HG03066 (cell line): Measurements from ENCODE around the gene KCNT2.

Experiments used
- ATAC-seq: cut with Tn5 transposase; IDR thresholded peaks from one replicate; pipeline ENCODE4 v1.9.1; 2021; ENCODE audit warnings: low read depth; ENCODE audit not compliant: unreplicated experiment

The KCNT2 gene

DNA sequence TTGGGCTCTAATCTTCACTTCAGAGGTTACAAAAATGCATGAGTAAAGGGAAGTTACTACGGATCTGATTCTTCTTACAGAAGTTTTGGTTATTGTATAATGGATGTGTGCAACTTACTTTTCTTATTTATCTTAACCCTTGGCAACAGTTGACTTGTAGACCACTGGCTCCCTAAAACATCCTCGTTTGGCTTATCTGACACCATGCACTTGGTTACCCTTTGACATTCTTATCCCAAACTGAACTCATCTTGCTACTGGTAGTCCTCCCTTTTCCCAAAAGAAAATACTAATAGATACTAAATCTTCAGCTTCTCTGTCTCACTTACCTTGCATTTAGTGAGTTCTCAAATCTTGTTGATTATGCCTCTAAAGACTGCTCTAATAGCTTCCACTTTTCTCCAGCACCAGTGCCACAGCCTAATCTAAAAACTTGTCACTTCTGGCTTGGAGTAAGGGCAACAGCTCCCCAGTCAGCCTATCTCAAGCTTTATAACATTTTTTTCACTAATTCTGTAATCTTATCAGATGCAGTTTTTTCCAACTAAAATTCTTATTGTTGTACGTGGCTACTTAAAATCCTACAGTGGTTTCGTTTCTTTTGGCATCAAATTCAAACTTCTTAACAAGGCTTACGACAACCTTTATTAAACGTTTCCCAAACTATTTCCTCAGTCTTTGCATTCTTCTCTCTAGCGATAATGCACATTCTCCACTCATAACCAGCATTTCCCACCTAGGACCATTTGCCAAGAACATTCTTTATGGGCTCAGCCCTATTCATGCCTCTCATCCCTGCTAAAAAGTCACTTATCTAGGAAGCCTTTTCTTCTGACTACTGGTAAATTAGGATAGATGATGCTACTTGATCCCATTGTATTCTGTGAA lies 204.2 kb downstream of the KCNT2 start:
- no peak for ATAC-seq

DNA sequence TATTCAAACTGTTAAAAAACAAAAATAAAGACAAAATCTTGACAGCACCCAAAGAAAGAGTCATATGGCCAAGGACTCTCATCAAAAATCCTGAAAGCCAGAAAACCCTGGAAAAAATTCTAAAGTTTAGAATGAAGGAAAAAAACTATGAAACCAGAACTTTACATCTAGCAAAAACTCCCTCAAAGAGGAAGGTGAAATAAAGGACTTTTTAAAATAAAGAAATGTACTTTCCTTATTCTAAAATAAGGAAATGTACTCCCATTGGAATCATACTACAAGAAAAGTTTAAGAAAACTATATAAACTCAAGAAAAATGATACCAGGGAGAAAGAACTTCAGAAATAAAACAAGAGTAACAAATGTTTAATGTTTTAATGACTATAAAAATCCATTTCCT lies 206.3 kb downstream of the KCNT2 start:
- ATAC-seq, result no peak

DNA sequence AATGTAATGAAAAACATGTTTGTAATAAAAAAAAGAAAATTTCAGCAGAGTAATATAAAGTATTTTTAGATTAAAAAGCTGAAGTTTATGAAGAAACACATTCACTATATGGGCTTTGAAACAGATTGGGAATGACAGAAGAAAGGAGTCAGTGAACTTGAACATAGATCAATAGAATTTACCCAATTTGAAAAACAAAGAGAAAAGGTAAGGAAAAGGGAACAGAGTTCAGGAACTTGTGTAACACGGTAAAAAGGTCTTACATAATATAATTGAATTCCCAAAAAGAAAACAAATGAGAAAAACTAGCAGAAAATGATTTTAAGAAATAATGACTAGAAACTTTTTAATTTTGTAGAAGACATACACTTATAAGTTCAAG lies 206.8 kb downstream of the KCNT2 start:
- no peak for ATAC-seq

DNA sequence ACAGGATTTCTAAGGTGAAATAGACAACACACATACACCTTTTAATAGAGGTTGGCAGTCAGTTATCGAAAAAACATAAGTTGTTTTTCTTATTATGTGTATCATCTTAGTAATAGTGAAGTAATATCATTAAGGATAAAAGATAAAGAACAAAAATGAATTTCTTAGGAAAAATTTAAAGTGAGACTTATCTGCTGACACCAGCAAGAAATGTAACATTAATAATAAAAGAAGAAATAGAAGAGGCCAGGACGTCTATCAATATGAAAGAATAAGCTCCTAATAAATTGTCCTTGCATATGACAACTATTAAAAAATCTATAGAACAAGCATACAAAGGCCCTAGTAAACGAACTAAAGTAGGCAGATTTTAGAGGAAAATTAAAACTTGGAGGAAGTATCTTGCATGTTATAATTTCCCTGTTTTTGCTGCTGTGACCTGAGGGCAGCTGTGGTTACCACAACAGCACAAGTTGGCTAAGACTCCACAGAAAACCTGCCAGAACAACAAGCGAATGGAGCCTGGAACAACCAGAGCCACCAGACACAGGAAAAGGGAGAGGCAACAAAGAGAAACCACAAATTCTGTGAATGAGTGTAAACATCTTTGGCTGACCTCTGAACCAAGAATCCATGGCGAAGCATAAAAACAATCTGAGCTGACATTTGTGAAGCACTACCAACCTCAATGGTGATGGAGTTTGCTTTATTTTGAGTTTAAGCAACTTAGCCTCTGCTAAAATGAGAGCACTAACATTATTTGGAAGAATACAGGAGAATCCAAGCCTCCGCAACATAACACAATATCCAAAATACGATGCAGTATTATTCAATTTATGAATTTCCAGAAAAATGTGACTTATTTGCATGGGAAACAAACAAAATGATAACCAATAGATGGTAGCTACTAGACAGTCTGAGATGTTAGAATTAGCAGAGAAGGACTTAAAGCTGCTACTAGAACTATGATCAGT lies 207.5 kb downstream of the KCNT2 start:
- no peak for ATAC-seq

DNA sequence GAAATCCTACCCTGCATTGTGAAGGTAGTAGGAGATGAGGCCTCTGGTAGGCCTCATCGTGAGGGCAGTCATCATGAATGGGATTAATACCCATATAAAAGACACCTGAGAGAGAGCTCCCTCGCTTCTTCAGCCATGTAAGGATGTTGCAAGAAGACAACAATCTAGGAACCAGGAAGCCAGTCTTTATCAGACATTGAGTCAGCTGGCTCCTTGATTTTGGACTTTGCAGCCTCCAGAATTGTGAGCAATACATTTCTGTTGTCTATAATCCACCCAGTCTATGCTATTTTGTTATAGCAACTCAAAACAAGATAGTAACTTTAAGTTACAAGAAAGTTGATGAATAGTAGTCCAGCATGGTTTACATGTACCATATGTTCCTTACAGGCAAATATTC lies 208.5 kb downstream of the KCNT2 start:
- ATAC-seq, result no peak

DNA sequence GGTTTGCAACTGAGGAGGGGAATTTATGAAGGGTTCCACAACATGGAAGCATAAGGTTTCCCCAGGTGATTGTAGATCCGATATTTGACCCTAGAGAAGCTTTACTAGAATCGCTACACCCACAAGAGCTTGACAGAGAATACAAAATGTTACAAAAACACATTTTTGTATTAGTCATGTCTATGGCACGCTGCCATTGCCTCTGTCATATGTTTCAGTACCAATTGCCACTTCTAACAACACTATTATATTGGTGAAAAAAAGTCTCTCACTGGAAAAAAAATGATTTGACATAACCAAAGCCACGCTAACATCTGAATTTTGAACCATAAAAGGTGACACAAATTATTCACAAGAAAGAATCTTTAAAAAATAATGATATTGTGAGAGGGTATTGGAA lies 214.5 kb downstream of the KCNT2 start:
- ATAC-seq, result no peak

DNA sequence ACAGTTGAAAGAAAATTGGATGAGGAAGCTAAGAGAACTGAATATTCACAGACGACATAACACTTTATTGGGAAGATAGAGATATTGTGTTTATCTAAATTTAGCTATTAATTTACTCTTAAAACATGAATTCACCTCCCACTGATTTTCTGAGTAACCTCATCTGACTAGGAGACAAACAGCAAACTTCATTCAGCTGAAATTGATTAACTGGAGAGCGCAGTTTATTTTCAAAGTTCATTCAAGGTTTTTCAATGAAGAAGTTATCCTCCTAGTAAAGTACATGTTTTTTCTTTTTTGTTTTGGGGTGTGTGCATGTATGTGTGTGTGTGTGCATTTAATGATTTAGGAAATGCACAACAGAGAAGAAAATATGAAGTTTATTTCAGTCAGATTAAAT lies 215.0 kb downstream of the KCNT2 start:
- no peak for ATAC-seq

DNA sequence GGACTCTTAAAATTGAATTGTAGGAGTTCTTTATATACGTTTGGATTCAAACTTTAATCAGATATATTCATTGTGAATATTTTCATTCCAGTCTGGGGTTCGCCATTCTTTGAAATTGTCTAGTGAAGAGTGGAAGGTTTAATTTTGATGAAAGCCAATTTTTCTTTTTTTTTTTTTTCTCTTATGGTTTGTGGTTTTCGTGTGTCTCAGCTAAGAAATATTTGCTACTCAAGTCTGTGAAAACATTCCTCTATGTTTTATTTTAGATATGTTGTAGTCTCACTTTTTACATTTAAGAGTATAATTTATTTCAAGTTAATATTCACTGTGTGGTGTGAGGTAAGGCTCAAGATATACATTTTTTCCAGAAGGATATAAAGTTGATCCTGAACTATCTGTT lies 220.5 kb downstream of the KCNT2 start:
- no peak for ATAC-seq

DNA sequence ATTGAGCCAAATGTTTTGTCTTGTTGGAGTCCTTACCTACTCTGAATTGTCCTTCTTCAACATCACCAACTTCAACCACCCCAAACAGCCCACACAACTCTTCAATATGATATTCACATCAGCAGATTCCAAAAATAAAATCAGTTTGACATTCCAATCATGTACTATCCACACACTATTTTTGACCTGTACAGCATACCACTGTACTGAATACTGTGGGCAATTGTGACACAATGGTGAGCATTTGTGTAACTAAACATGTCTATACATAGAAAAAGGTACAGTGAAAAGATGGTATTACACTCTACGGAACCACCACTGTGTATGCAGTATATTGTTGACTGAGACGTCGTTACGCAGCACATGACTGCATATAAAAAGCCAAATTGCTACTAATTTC lies 223.1 kb downstream of the KCNT2 start:
- no peak for ATAC-seq

DNA sequence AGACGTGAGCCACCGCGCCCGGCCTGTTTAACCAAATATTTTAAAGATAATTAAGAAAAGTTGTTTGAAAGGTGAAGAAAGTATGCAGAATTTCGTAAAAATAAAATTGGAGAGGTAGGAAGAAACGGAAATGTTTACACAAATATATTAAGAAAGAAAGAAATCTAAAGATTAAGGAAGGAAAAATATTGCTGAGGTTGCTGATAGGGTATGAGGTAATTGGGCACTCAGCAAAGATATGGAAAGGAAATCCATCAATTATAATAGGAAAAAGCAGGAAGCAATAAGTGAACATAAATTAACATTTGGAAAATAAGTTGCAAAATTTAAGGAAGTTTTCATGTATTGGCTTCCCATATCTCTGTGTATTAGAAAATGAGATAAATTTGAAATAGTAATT lies 225.9 kb downstream of the KCNT2 start:
- no peak for ATAC-seq

DNA sequence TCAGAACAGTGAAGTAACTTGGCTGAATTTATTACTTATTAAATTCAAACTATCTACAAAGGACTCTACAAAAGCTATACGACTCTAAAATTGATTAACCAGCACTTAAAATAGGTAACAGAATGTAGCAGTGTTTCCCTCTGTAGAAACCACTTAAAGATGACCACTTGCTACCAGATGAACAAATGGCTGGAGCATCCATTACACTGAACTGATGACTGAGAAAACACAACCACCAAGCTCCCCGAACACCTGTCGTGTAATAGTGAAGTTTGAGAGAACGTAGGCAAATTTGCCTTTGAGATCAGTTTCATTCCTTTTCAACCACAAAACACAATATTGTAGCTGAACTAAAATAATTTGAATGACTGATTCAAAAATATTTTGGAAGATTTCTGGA lies 226.7 kb downstream of the KCNT2 start:
- ATAC-seq, result no peak

DNA sequence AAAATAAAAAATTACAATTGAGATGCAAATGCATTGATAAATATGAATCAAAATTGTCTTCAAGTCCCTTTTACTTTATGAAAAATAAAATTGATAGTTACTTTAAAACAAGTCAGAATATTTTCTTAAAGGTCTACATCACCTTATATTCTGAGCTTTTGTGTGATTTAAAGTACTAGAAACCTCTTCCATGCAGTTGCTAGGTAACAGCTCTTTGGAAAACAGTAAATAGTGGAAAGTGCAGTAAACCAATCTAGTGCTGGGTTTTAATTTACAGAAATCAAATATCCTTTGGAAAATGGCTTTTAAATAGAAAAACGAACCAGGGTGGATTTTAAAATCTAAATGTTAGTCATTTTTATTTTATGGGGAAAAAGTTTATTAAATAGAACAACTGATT lies 227.9 kb downstream of the KCNT2 start:
- no peak for ATAC-seq

DNA sequence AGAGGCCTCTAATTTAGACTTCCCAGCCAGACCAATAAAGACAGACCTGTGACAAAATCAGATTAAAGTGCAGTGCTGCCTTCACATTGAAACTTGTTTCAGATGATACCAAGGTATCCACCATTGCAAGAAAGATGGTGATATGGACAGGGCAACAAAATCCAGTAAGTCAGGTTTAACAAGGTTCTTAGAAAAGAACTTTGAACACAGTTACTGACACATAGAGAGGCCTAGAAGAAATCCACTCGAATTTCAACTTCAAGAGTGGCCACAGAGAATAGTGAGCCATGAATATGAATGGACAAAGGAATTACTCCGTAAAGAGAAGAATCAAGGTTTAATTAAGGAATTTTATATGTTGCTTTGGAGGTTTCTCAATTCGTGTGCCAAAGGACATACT lies 230.4 kb downstream of the KCNT2 start:
- no peak for ATAC-seq

DNA sequence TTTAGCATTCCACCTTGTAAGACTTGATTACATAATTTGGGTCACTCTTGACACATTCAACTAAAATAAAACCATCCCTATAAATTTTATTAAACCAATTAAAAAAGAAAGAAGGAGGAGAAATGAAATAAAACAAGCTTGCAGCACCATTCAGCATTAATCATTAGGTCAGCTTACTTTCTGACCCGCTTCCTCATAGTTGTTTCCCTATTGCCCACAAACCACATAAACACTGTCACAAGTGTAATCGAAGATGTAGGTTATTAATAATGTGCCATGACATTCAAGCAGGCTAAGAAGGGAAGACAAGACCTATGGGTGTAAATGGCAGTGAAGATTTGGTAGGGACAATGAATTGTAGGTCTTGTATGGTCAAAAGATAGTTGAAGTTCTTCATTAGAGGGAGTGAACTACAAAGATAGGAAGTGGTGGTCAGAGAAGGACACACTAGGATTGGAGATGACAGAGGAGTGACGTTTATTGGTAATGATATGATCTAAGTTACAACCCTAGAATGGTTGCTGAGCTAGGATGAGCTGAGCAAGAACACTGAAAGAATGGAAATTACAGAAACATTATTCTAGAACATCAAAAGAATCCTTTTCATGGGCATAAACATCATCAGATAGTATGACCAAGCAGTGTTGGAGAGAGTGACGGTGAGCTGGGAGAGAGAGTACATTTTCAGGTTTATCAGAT lies 231.5 kb downstream of the KCNT2 start:
- no peak for ATAC-seq

DNA sequence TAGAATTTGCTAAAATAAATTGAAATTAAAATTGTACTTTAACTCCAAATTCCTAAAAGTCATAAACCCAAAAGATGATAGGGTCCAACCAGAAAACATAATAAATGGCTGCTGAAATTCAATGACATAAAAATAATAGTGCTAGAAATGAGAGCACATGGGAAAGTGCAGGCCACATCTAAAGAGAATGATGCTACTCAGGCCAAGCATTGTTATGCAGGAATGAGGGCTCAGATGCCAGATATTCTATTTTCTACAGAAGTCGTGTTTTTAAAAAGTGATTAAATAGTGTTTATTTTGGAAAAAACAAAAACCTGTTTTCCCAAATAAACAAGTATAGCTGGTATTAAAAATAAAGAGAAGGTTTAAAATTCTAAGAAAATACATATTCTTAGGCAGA lies 234.4 kb downstream of the KCNT2 start:
- no peak for ATAC-seq

DNA sequence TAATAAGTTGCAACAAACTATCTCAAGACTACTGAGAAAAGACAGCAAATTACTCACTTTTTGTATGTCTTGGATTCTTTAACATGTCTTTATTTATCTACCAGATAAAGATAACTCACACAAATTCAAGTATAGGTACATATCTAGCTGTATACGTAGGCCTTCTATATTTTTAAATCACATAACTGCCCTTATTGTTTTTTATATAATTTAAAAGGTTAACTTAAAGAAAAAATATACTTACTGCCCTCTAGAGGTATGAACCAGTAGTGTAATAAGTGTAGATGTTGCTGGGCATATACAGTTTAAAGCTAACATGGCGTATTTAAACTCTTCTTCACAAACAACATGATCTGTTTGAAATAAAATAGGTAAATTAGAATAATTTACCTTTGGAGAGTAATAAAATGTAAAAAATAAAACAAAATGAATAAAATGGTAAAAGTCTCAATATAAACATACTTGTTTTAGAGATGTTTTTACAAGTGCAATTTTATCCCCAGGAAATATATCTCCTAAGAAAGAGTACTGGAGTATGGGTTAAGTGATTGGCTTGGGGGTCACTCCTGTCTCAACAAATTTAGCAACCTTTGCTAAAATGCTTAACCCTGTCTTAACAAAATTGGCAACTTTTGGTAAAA lies 235.2 kb downstream of the KCNT2 start:
- ATAC-seq, result peak; percentile 91

DNA sequence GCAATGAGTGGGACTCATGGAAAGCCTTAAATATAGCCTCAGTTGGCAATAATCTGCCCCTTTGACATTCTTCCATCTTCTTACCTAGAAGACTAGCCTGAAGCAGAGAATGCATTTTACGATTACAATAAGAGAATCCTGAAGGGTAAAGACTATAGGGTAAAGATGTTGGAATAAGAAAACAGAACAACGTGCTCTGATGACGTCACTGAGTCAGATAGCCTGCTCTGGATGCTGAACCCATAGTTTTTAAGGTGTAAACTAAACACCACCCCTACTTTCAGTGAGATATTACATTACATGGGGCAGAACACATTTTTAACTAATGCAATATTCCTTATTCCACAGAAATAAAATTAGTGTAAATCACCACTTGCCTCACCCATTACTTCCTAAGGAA lies 240.4 kb downstream of the KCNT2 start:
- no peak for ATAC-seq

DNA sequence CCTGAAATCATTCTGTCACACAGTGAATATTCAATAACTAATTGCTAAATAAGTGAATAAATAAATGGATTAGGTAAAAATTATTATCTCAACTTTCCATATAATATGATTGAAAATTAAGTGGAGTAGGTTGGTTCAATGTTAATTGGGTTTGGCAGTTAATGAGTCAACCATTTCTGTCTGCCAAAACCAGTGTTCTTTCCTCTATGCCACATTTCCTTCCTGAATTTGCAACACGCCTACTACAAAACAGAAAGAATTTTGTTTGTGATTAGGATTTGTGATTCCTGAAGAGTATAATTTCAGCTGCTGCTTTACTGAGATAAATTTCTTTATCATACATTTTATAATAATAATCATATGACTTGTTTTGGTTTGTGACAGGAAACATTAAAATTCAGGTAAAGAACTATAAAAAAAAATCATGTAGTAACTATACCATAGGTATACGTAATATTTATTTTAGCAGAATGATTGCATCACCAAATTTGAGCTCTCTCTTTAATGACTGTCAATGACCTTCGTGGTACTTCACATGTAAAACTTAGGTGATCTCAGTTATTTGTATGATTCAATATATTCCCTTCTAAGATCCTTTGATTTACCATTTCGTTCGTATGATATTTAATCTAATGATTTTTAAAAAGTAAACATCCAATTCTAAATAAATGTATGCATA lies 241.3 kb downstream of the KCNT2 start:
- no peak for ATAC-seq

DNA sequence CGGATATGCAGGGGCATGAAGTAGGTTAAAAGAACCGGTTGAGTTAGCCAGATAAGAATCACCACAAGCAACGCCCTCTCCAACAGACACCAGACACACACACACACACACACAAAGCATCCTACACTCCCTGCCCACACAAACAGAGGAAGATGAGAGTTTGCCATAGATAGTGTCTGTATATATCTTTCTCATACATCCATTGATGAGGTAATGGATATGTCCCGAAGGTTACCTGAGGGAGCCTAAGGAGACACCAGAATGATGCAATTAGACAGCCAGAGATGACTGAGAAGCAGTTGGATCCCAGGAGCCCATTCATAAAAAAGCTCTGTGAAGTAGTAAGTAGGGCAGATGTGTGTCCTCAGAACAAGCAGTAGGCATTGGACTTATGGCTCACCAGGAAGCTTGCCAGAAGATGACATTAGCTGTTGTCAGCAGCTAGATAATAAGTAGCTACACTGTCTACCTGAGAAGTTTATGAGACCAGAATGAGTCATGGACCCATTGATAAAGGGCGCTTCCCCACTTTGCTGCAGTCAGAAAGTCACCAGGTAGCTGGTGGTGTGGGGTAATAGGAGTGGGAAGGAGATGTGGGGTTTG lies 247.0 kb downstream of the KCNT2 start:
- no peak for ATAC-seq

DNA sequence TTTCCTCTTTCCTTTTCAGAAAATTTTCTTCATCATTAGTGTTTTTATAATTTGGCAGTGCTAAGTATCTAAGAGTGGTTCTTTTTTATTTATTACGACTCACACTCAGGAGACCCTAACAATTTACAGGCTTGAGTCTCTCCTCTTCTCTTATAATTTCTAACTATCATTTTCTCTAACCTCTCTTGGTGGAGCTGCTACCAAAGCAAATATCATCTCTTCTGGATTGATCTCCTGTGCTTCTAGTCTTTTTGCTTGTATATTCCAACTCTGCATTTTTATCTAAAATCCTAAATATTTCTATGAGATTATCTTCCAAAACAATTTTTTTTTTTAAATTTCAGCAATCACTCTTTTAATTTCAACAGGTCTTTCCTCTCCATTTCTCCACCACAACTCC lies 250.3 kb downstream of the KCNT2 start:
- no peak for ATAC-seq
